22Rv1 (cell line): ENCODE data around the gene MRPL50.

Experiments
- H3K27ac ChIP-seq: fragments of 450-650 bp; 2 replicates; pipeline ENCODE4 v1.5.1; 2017
- CTCF ChIP-seq: fragments of 450-650 bp; IDR thresholded peaks from 2 replicates; pipeline ENCODE4 v1.5.1; 2017; ENCODE audit warnings: mild to moderate bottlenecking
- ZFX ChIP-seq: fragments of 450-650 bp; IDR thresholded peaks from 2 replicates; pipeline ENCODE4 v1.6.1; 2017; ENCODE audit warnings: antibody characterized with exemption, borderline replicate concordance

The MRPL50 gene

DNA sequence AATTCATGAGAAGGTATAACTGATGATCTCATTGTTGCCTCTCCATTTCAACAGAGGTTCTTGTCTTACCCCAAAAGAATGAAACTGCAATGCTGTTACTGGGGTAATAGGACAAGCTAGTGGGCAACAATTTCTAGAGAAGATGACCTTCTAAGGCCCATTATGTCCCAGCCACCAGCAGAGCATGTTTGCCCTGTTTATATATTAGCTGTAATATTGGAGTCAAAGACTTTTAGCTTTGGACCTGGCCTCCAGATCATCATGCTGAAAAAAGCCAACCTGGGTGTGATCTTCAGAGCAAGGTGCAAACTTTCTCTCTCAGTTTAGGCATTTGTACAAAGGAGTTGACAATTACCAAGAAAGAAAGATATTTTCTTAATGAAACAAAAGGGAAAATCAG, 33.8 kb upstream of the MRPL50 start:
- TF ChIP-seq CTCF (no peak), ZFX (no peak)
- H3K27ac ChIP-seq: no peak overlapping the region

DNA sequence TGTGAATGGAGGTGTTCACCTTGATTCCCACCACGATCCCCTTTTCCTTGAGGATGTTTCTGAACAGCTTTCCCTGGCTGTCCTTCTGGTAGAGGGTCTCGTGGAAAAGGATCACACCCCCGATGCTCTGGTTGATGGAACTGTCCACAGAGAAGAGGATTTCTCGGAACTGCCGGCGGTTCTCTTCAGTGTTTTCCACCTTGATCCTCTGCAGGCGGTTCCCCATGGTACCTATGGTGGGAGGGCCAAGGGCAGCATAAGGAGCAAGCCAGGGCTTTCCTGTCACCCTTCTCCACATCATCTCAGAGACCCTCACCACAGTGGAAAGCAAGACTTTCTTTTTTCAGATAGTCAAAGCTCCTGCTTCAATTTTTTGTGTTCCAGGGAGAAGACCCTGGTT, 31.3 kb upstream of the MRPL50 start:
- no peak overlapping the region for H3K27ac ChIP-seq
- TF ChIP-seq ZFX (no peak), CTCF (no peak)

DNA sequence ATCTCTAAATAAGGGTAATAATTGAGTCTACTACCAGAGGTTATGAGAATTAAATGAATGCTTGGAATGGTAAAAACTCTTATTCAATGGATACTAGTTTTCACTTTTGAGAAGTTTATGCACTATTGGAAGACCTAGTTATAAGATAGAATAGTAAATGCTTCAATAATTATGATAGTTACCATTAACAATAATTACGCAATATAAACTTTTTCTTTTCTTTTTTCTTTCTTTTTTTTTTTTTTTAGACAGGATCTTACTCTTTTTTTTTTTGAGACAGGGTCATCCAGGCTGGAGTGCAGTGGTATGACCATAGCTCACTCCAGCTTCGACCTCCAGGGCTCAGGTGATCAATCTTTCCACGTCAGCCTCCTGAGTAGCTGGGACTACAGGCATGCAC, 30.5 kb upstream of the MRPL50 start:
- no peak for TF ChIP-seq CTCF
- TF ChIP-seq ZFX: no peak
- no peak overlapping the region for H3K27ac ChIP-seq

GRCh38 chr9:101427957-101428655, 29.7 kb upstream of the MRPL50 start:
- H3K27ac ChIP-seq: no peak overlapping the region
- TF ChIP-seq CTCF (no peak), ZFX (no peak)

DNA sequence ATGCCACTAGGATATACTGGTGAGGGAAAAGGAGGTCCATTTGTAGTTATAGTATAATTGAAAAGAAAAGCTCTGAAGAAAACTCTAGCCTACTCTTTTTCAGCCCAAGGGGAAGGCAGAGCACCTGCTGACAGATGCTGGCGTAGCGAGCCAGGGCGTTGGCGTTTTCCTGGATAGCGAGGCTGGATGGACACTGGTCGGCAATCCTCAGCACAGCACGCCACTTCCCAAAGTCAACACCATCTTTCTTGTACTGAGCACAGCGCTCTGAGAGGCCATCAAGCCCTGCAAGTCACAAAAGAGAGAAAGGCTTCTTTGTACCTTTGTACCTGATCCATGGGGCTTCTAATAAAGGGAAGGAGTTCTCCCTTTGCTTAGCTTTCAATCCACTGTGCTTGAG, 28.9 kb upstream of the MRPL50 start:
- TF ChIP-seq ZFX (no peak), CTCF (no peak)
- no peak overlapping the region for H3K27ac ChIP-seq

GRCh38 chr9:101421653-101422065, 23.2 kb upstream of the MRPL50 start:
- H3K27ac ChIP-seq: no peak overlapping the region
- TF ChIP-seq ZFX (no peak), CTCF (no peak)

GRCh38 chr9:101419863-101420262, 21.4 kb upstream of the MRPL50 start:
- no peak overlapping the region for H3K27ac ChIP-seq
- TF ChIP-seq CTCF (no peak), ZFX (no peak)
